ENCODE measurements around the gene MICALL2.

DNA sequence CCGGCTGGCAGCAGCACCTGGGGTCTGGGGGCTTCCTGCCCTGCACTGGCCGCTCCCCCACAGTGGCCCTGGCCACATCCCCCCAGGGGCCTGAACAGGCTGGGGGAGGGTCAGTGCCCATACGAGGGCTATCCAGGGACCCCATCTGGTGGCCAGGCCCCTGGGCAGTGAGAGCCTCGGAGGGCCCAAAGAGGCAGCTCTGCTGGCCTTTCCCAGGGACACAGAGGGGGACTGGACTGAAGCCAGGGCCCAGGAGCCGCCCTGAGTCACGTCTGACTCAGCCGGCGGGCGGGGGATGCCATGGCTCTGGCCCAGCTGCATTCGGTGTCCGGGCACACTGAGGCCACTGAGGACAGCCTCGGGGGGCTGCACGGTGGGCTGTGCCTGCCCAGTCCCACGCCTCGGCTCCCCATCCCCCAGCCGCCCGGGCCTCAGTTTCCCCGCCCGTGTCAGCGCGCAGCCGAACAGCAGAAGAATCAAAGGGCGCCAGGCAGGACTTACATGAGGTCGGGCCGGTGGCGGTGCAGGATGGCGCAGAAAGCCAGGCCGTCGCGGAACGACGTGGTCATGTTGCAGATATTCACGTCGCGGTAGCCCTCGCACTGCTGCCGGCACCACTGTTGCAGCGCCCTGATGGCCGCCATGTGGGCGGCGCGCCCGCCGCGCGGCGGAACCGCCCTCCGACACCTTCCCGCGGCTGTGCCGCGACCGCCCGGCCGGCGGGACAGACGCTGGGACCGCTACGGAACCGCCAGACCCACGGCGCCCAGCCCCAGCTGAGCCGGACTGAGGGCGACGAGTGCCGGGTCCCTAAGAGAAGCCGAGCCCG is at the start of gene MICALL2:
- TF ChIP-seq, protein P1, sequence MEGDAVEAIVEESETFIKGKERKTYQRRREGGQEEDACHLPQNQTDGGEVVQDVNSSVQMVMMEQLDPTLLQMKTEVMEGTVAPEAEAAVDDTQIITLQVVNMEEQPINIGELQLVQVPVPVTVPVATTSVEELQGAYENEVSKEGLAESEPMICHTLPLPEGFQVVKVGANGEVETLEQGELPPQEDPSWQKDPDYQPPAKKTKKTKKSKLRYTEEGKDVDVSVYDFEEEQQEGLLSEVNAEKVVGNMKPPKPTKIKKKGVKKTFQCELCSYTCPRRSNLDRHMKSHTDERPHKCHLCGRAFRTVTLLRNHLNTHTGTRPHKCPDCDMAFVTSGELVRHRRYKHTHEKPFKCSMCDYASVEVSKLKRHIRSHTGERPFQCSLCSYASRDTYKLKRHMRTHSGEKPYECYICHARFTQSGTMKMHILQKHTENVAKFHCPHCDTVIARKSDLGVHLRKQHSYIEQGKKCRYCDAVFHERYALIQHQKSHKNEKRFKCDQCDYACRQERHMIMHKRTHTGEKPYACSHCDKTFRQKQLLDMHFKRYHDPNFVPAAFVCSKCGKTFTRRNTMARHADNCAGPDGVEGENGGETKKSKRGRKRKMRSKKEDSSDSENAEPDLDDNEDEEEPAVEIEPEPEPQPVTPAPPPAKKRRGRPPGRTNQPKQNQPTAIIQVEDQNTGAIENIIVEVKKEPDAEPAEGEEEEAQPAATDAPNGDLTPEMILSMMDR (IDR thresholded peaks at IDR 0.05), result no peak
- no peak for TF ChIP-seq ZFX (IDR thresholded peaks at IDR 0.05; ENCODE audit: borderline replicate concordance)

Measured in 22Rv1 (cell line).